HepG2 (cell line): ENCODE measurements around the gene TUBA4B. TPM values are rescaled to one million over a fixed set of nuclear protein-coding genes. Genes with fewer than 3 reads are reported as not detected.

Experiments
- CBX2 ChIP-seq, 2 experiments: fragments of 200-600 bp in 1 of 2; sonication (generic); formaldehyde crosslinking in 1 of 2; IDR thresholded peaks; 2 replicates each; pipeline versions ENCODE4 v1.7.0 to v1.8.1; 2018 to 2022; ENCODE audit warnings: low read depth in 2 of 2, low read length in 1 of 2, mild to moderate bottlenecking in 1 of 2, missing genetic modification reagents in 1 of 2
- CHD4 ChIP-seq: fragments of 200-600 bp; sonication (generic); IDR thresholded peaks from 2 replicates; pipeline ENCODE4 v1.7.0; 2017; ENCODE audit warnings: mild to moderate bottlenecking, low read length, borderline replicate concordance
- ELF3 ChIP-seq: IDR thresholded peaks from 2 replicates; pipeline ENCODE4 v1.6.1; 2016; ENCODE audit warnings: missing genetic modification reagents, missing compliant biosample characterization
- GABPA ChIP-seq, 2 experiments: IDR thresholded peaks; 2 replicates each; pipeline ENCODE4 v1.6.1; 2011 to 2016; ENCODE audit warnings: low read depth in 2 of 2, low read length in 1 of 2, missing biosample characterization in 1 of 2, missing genetic modification characterization in 1 of 2
- HNRNPLL ChIP-seq: fragments of 200-400 bp; formaldehyde crosslinking; IDR thresholded peaks from 2 replicates; pipeline ENCODE4 v1.6.1; 2017; ENCODE audit warnings: mild to moderate bottlenecking, low read depth, low read length; ENCODE audit not compliant: poor library complexity, severe bottlenecking
- IRF2 ChIP-seq: IDR thresholded peaks from 2 replicates; pipeline ENCODE4 v1.6.1; 2018; ENCODE audit warnings: missing genetic modification reagents, missing compliant biosample characterization
- KLF16 ChIP-seq, 2 experiments: sonication (generic) in 1 of 2; formaldehyde crosslinking in 1 of 2; IDR thresholded peaks; 2 replicates each; pipeline versions ENCODE4 v1.6.1 to v1.8.0; 2016 to 2023; ENCODE audit warnings: missing genetic modification reagents in 2 of 2, missing compliant biosample characterization in 1 of 2
- MXD1 ChIP-seq: sonication (generic); formaldehyde crosslinking; IDR thresholded peaks from 2 replicates; pipeline ENCODE4 v1.4.0; 2020; ENCODE audit warnings: mild to moderate bottlenecking, missing genetic modification reagents
- NFE2 ChIP-seq: sonication (generic); formaldehyde crosslinking; IDR thresholded peaks from 2 replicates; pipeline ENCODE4 v1.4.0; 2020; ENCODE audit warnings: missing genetic modification reagents
- SKI ChIP-seq: fragments of 450-650 bp; IDR thresholded peaks from one replicate; pipeline ENCODE4 v1.6.1; 2018; ENCODE audit warnings: mild to moderate bottlenecking; ENCODE audit not compliant: partially characterized antibody
- THAP9 ChIP-seq: sonication (generic); formaldehyde crosslinking; IDR thresholded peaks from 2 replicates; pipeline ENCODE4; 2020; ENCODE audit warnings: missing genetic modification reagents, mild to moderate bottlenecking, borderline replicate concordance
- YY1 ChIP-seq: IDR thresholded peaks from 2 replicates; pipeline ENCODE4 v1.6.1; 2011; ENCODE audit warnings: low read length, low read depth, moderate library complexity, mild to moderate bottlenecking; ENCODE audit not compliant: insufficient read depth, insufficient replicate concordance
- ZBTB21 ChIP-seq: sonication (generic); formaldehyde crosslinking; IDR thresholded peaks from 2 replicates; pipeline ENCODE4 v1.4.0; 2020; ENCODE audit warnings: missing genetic modification reagents
- ZBTB34 ChIP-seq: sonication (generic); formaldehyde crosslinking; IDR thresholded peaks from 2 replicates; pipeline ENCODE4 v1.8.0; 2022; ENCODE audit warnings: mild to moderate bottlenecking, missing genetic modification reagents
- ZFP37 ChIP-seq: sonication (generic); formaldehyde crosslinking; IDR thresholded peaks from 2 replicates; pipeline ENCODE4 v1.4.0; 2020; ENCODE audit warnings: missing genetic modification reagents, borderline replicate concordance
- ZMAT3 ChIP-seq: sonication (generic); formaldehyde crosslinking; conservative IDR thresholded peaks from 2 replicates; pipeline ENCODE4 v1.7.0; 2021; ENCODE audit warnings: missing genetic modification reagents
- ZNF234 ChIP-seq: sonication (generic); formaldehyde crosslinking; conservative IDR thresholded peaks from 2 replicates; pipeline ENCODE4 v1.5.1; 2020; ENCODE audit warnings: mild to moderate bottlenecking, missing genetic modification reagents
- ZNF333 ChIP-seq: sonication (generic); formaldehyde crosslinking; IDR thresholded peaks from 2 replicates; pipeline ENCODE4 v1.4.0; 2020; ENCODE audit warnings: mild to moderate bottlenecking, missing genetic modification reagents, borderline replicate concordance
- ZNF343 ChIP-seq: sonication (generic); formaldehyde crosslinking; IDR thresholded peaks from 2 replicates; pipeline ENCODE4 v1.4.0; 2020; ENCODE audit warnings: mild to moderate bottlenecking, missing genetic modification reagents
- ZNF619 ChIP-seq: sonication (generic); formaldehyde crosslinking; IDR thresholded peaks from 2 replicates; pipeline ENCODE4 v1.4.0; 2020; ENCODE audit warnings: mild to moderate bottlenecking, missing genetic modification reagents
- ZNF746 ChIP-seq: sonication (generic); formaldehyde crosslinking; IDR thresholded peaks from 2 replicates; pipeline ENCODE4 v1.8.0; 2022; ENCODE audit warnings: mild to moderate bottlenecking, missing genetic modification reagents
- ZNF761 ChIP-seq: sonication (generic); formaldehyde crosslinking; conservative IDR thresholded peaks from 2 replicates; pipeline ENCODE4 v1.4.0; 2020; ENCODE audit warnings: mild to moderate bottlenecking, missing genetic modification reagents
- ZNF766 ChIP-seq: sonication (generic); formaldehyde crosslinking; IDR thresholded peaks from 2 replicates; pipeline ENCODE4 v1.5.0; 2020; ENCODE audit warnings: missing genetic modification reagents, borderline replicate concordance
- polyA plus RNA-seq, 8 experiments: library from polyadenylated mRNA; depleted of rRNA in 3 of 8; stranded (reverse) in 7 of 8; unstranded in 1 of 8; fragments of >200 nt; fragmentation: Illumina TruSeq in 4 of 8; extraction: Trizol in 4 of 8; gene quantifications; 2 replicates each; pipeline versions ENCODE4 v1.2.1 to v1.2.3, GENCODE V29; 2011 to 2016; ENCODE audit warnings: low read depth in 4 of 8, missing spikeins in 1 of 8, mixed read lengths in 1 of 8; ENCODE audit not compliant: insufficient read depth in 1 of 8
- total RNA-seq, 5 experiments: library from RNA; depleted of rRNA; stranded (reverse); fragments of >200 nt; fragmentation: Illumina TruSeq; extraction: Trizol; gene quantifications; 2 replicates each; pipeline ENCODE4 v1.2.3, GENCODE V29; 2016; ENCODE audit warnings: low read depth in 1 of 5
- TF ChIP-seq, protein P1 (sequence below): sonication (generic); formaldehyde crosslinking; IDR thresholded peaks from 2 replicates; pipeline ENCODE4 v1.4.0; 2020; ENCODE audit warnings: mild to moderate bottlenecking, missing genetic modification reagents
- TF ChIP-seq, protein P2 (sequence below): sonication (generic); formaldehyde crosslinking; IDR thresholded peaks from 2 replicates; pipeline ENCODE4 v1.5.0; 2020; ENCODE audit warnings: missing genetic modification reagents

The TUBA4B gene
- total and polyA plus RNA-seq, 2 of the 13 experiments (the other 11 are each of a cell fraction or from before 2014, with no cell fraction given), result 0.18 to 0.22 TPM

DNA sequence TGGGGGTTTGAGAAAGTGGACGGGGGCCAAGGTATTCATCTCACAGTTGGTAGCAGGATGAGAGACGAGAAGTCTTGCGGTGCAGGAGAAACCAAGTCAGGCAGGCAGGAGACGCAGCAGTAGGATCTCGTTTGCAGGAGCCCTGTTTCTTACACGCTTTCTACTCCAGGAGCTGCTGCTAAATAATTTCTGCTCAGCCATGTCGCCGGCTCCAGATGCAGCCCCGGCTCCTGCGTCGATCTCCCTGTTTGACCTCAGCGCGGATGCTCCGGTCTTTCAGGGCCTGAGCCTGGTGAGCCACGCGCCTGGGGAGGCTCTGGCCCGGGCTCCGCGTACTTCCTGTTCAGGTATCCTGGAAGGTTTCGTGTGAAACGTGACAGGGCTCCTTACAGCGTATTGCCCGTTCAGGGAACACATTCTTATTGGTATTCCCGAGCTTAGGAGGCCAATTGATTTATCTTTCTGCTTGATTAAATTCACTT, 22.9 kb upstream of the TUBA4B start (continued):
- TF ChIP-seq GABPA (IDR thresholded peaks at IDR 0.05; ENCODE audit: low read depth, low read length) (no peak), GABPA (CRISPR knock-in tag; IDR thresholded peaks at IDR 0.05; ENCODE audit: low read depth) (peak; percentile 65), ZFP37 (peak; percentile 74; the same call in 1 of the 2 replicates), MXD1 (peak; percentile 33; the same call in 1 of the 2 replicates), KLF16 (CRISPR knock-in tag; IDR thresholded peaks at IDR 0.05) (no peak), NFE2 (CRISPR knock-in tag) (no peak), ZNF619 (CRISPR knock-in tag) (no peak; the same call in 1 of the 2 replicates), ZBTB34 (CRISPR knock-in tag) (no peak), ZBTB21 (CRISPR knock-in tag) (no peak), THAP9 (peak; percentile 68; the same call in 1 of the 2 replicates), CBX2 (IDR thresholded peaks at IDR 0.05; ENCODE audit: low read depth, low read length) (no peak), CBX2 (CRISPR knock-in tag; IDR thresholded peaks at IDR 0.05; ENCODE audit: low read depth) (no peak), ZNF343 (no peak), ELF3 (CRISPR knock-in tag) (peak; percentile 82), HNRNPLL (no peak), ZNF333 (CRISPR knock-in tag) (no peak), ZNF746 (no peak), SKI (no peak), YY1 (no peak), IRF2 (CRISPR knock-in tag) (no peak), ZNF766 (CRISPR knock-in tag) (peak; percentile 16; the same call in 1 of the 2 replicates), ZMAT3 (CRISPR knock-in tag) (no peak), ZNF234 (CRISPR knock-in tag) (no peak), ZNF761 (CRISPR knock-in tag) (peak; percentile 63; the same call in 1 of the 2 replicates), CHD4 (no peak)
- TF ChIP-seq, protein P1, sequence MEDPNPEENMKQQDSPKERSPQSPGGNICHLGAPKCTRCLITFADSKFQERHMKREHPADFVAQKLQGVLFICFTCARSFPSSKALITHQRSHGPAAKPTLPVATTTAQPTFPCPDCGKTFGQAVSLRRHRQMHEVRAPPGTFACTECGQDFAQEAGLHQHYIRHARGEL (CRISPR knock-in tag), result no peak
- TF ChIP-seq, protein P2, sequence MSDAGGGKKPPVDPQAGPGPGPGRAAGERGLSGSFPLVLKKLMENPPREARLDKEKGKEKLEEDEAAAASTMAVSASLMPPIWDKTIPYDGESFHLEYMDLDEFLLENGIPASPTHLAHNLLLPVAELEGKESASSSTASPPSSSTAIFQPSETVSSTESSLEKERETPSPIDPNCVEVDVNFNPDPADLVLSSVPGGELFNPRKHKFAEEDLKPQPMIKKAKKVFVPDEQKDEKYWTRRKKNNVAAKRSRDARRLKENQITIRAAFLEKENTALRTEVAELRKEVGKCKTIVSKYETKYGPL (CRISPR knock-in tag), result no peak
